ENCODE measurements around the gene CSTA.

GRCh38 chr3:122307094-122307687 lies 17.9 kb upstream of the CSTA start:
- TF ChIP-seq POLR2A (IDR thresholded peaks at IDR 0.05): no peak
- no peak for TF ChIP-seq CTCF (IDR thresholded peaks at IDR 0.05)

All from body of pancreas (tissue), 4 donors.